Keratinocyte (primary cell): ENCODE data around the gene CDAN1. TPM values are rescaled to one million over a fixed set of nuclear protein-coding genes. Genes with fewer than 3 reads are reported as not detected.

Experiments used
- DNase-seq: peaks from one replicate; pipeline ENCODE4 v3.0.0-alpha.2; 2011; ENCODE audit warnings: low read depth, missing footprints, low spot score
- FAIRE-seq: peaks from 2 replicates; lab custom pipeline; 2011; peaks lifted over from hg19 to GRCh38; lab: Jason Lieb, UNC
- H2AFZ ChIP-seq: 2 replicates; pipeline ENCODE4 v1.6.0; 2012; ENCODE audit warnings: low read length, control low read depth, inconsistent platforms; ENCODE audit not compliant: control insufficient read depth
- H3K27ac ChIP-seq: 2 replicates; pipeline ENCODE4 v1.5.1; 2011; ENCODE audit warnings: low read length; ENCODE audit not compliant: control insufficient read depth, insufficient read depth
- H3K27me3 ChIP-seq: 3 replicates; pipeline ENCODE4 v1.6.0; 2011; ENCODE audit warnings: low read length; ENCODE audit not compliant: control insufficient read depth, insufficient read depth; ENCODE audit errors: extremely low read depth
- H3K36me3 ChIP-seq, 2 experiments: 2 replicates in 1 of 2; 3 replicates in 1 of 2; pipeline ENCODE4 v1.5.1; 2011; ENCODE audit warnings: low read length in 2 of 2, mild to moderate bottlenecking in 1 of 2; ENCODE audit not compliant: control insufficient read depth in 2 of 2, insufficient read depth in 2 of 2; ENCODE audit errors: extremely low read depth in 1 of 2
- H3K4me1 ChIP-seq: 3 replicates; pipeline ENCODE4 v1.5.1; 2011; ENCODE audit warnings: low read length; ENCODE audit not compliant: control insufficient read depth, insufficient read depth; ENCODE audit errors: extremely low read depth
- H3K4me2 ChIP-seq: 3 replicates; pipeline ENCODE4 v1.6.0; 2011; ENCODE audit warnings: low read depth, low read length; ENCODE audit not compliant: control insufficient read depth, insufficient read depth; ENCODE audit errors: extremely low read depth
- H3K4me3 ChIP-seq, 3 experiments: fragments of 200-600 bp in 1 of 3; sonication (generic) in 1 of 3; 2 replicates in 2 of 3; 3 replicates in 1 of 3; pipeline ENCODE4 v1.5.1; 2011 to 2016; ENCODE audit warnings: low read length in 3 of 3, mild to moderate bottlenecking in 3 of 3, control low read depth in 2 of 3, inconsistent platforms in 1 of 3, low read depth in 1 of 3, mixed read lengths in 1 of 3, mixed run types in 1 of 3, moderate library complexity in 1 of 3; ENCODE audit not compliant: control insufficient read depth in 2 of 3, insufficient read depth in 2 of 3; ENCODE audit errors: extremely low read depth in 1 of 3
- H3K79me2 ChIP-seq: 2 replicates; pipeline ENCODE4 v1.6.0; 2012; ENCODE audit warnings: low read length; ENCODE audit not compliant: control insufficient read depth, insufficient read depth
- H3K9ac ChIP-seq: 3 replicates; pipeline ENCODE4 v1.6.0; 2011; ENCODE audit warnings: low read length; ENCODE audit not compliant: control insufficient read depth, insufficient read depth; ENCODE audit errors: extremely low read depth
- H3K9me1 ChIP-seq: 3 replicates; pipeline ENCODE4 v1.6.0; 2011; ENCODE audit warnings: low read length; ENCODE audit not compliant: control insufficient read depth, insufficient read depth; ENCODE audit errors: extremely low read depth
- H3K9me3 ChIP-seq: 2 replicates; pipeline ENCODE4 v1.5.1; 2012; ENCODE audit warnings: low read depth, low read length; ENCODE audit not compliant: control insufficient read depth
- H4K20me1 ChIP-seq: 3 replicates; pipeline ENCODE4 v1.6.0; 2011; ENCODE audit warnings: low read length; ENCODE audit not compliant: control insufficient read depth, insufficient read depth; ENCODE audit errors: extremely low read depth
- EZH2 ChIP-seq: IDR thresholded peaks from one replicate; pipeline ENCODE4 v1.6.1; 2012; ENCODE audit warnings: inconsistent platforms, mild to moderate bottlenecking, low read length, moderate library complexity
- dilution Hi-C: fragments of 300-500 bp; cut with MboI; formaldehyde crosslinking; loops from one replicate; pipeline ENCODE4 v1.7.0; 2020; ENCODE audit warnings: low sequenced_read_pairs; ENCODE audit not compliant: extremely low pct_ligation_motif_present
- polyA plus RNA-seq, 5 experiments: library from polyadenylated mRNA; depleted of rRNA in 3 of 5; stranded (reverse) in 3 of 5; stranded (forward) in 1 of 5; unstranded in 1 of 5; fragments of >200 nt; gene quantifications; 1 replicate in 1 of 5; 2 replicates in 3 of 5; 3 replicates in 1 of 5; pipeline versions ENCODE4 v1.2.1 to v1.2.3, GENCODE V29; 2011 to 2012; ENCODE audit warnings: missing spikeins in 2 of 5, low read depth in 1 of 5, low replicate concordance in 1 of 5
- TF ChIP-seq, protein P1 (sequence below), 3 experiments: IDR thresholded peaks in 1 of 3; conservative IDR thresholded peaks in 1 of 3; optimal IDR thresholded peaks in 1 of 3; 2 replicates in 2 of 3; 3 replicates in 1 of 3; pipeline versions ENCODE3 to v1.5.1; 2011; ENCODE audit warnings: low read length in 3 of 3, mild to moderate bottlenecking in 3 of 3, moderate library complexity in 2 of 3, control low read depth in 1 of 3, inconsistent platforms in 1 of 3; ENCODE audit not compliant: insufficient read depth in 2 of 3; ENCODE audit errors: extremely low read depth in 1 of 3

CDAN1 gene
- polyA plus RNA-seq, 1 donor (not counting 4 experiments of a cell fraction or from before 2014, with no cell fraction given) = 3.8 TPM

GRCh38 chr15:42733027-42733426 lies 3.9 kb downstream of the CDAN1 start:
- Histone ChIP-seq H3K4me3 (no peak overlapping the region), H3K79me2 (peaks cover 4% of the 10 kb centered on the region), H4K20me1 (no peaks in the 10 kb centered on the region), H3K36me3 (peaks cover 30 to 49% of the 10 kb centered on the region in 2 experiments), H3K27me3 (no peaks in the 10 kb centered on the region), H3K27ac (no peak overlapping the region), H3K9me1 (no peaks in the 10 kb centered on the region), H3K9me3 (no peaks in the 10 kb centered on the region), H2AFZ (no peak overlapping the region), H3K4me1 (peaks cover 12% of the 10 kb centered on the region), H3K9ac (no peak overlapping the region), H3K4me2 (no peak overlapping the region)
- TF ChIP-seq, protein P1, sequence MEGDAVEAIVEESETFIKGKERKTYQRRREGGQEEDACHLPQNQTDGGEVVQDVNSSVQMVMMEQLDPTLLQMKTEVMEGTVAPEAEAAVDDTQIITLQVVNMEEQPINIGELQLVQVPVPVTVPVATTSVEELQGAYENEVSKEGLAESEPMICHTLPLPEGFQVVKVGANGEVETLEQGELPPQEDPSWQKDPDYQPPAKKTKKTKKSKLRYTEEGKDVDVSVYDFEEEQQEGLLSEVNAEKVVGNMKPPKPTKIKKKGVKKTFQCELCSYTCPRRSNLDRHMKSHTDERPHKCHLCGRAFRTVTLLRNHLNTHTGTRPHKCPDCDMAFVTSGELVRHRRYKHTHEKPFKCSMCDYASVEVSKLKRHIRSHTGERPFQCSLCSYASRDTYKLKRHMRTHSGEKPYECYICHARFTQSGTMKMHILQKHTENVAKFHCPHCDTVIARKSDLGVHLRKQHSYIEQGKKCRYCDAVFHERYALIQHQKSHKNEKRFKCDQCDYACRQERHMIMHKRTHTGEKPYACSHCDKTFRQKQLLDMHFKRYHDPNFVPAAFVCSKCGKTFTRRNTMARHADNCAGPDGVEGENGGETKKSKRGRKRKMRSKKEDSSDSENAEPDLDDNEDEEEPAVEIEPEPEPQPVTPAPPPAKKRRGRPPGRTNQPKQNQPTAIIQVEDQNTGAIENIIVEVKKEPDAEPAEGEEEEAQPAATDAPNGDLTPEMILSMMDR (optimal IDR thresholded peaks at IDR 0.05 in 1 of 3, IDR thresholded peaks at IDR 0.05 in 1 of 3, conservative IDR thresholded peaks at IDR 0.05 in 1 of 3; ENCODE audit: extremely low read depth in 1 of 3, insufficient read depth in 2 of 3, low read length in 3 of 3) = no peak
- TF ChIP-seq EZH2 = no peak
- DNase-seq = no peak
- no peak for FAIRE-seq
- dilution Hi-C loops = no loop called here

GRCh38 chr15:42732095-42732827 lies 4.7 kb downstream of the CDAN1 start:
- H3K9ac ChIP-seq = no peak overlapping the region
- no peak overlapping the region for H3K4me3 ChIP-seq
- TF ChIP-seq EZH2 = no peak
- TF ChIP-seq, protein P1 (optimal IDR thresholded peaks at IDR 0.05 in 1 of 3, IDR thresholded peaks at IDR 0.05 in 1 of 3, conservative IDR thresholded peaks at IDR 0.05 in 1 of 3; ENCODE audit: extremely low read depth in 1 of 3, insufficient read depth in 2 of 3, low read length in 3 of 3) = no peak
- H3K9me1 ChIP-seq = no peaks in the 10 kb centered on the region
- H2AFZ ChIP-seq = no peak overlapping the region
- H3K4me2 ChIP-seq = no peak overlapping the region
- FAIRE-seq (no peak), DNase-seq (no peak)
- no peaks in the 10 kb centered on the region for H3K9me3 ChIP-seq
- peaks cover 34 to 54% of the 10 kb centered on the region in 2 experiments for H3K36me3 ChIP-seq
- no peaks in the 10 kb centered on the region for H3K27me3 ChIP-seq
- no peaks in the 10 kb centered on the region for H4K20me1 ChIP-seq
- H3K79me2 ChIP-seq = peaks cover 4% of the 10 kb centered on the region
- peaks cover 8% of the 10 kb centered on the region for H3K4me1 ChIP-seq
- no peak overlapping the region for H3K27ac ChIP-seq
- dilution Hi-C loops = no loop called here
